H1 (cell line): ENCODE data around the gene FGF14. TPM values are rescaled to one million over a fixed set of nuclear protein-coding genes. Genes with fewer than 3 reads are reported as not detected.

ENCODE experiments used
- CTCF ChIA-PET: fragments of 300-600 bp; sonication (Branson Sonifier 250); formaldehyde crosslinking; loops from one replicate; lab custom pipeline; 2021; ENCODE audit not compliant: partially characterized antibody; lab: Charles Lee
- POLR2A ChIA-PET: fragments of 300-600 bp; sonication (Branson Sonifier 250); formaldehyde crosslinking; loops from one replicate; lab custom pipeline; 2021; ENCODE audit warnings: inconsistent platforms; ENCODE audit not compliant: partially characterized antibody; lab: Charles Lee
- DNase-seq, 2 experiments: peaks; one replicate each; pipeline versions ENCODE4 v3.0.0 to v3.0.0-alpha.2; 2010 to 2022; ENCODE audit warnings: low spot score in 2 of 2, low read depth in 1 of 2, mixed read lengths in 1 of 2
- FAIRE-seq: peaks from 2 replicates; lab custom pipeline; 2011; peaks lifted over from hg19 to GRCh38; lab: Jason Lieb, UNC
- H2AFZ ChIP-seq: 2 replicates; pipeline ENCODE4 v1.8.1; 2012; ENCODE audit warnings: low read length, inconsistent platforms
- H2AK5ac ChIP-seq: 2 replicates; pipeline ENCODE4 v1.6.1; 2013; ENCODE audit warnings: low read depth, low read length
- H2BK120ac ChIP-seq: replicated peaks from 2 replicates; pipeline ENCODE3; 2013; ENCODE audit warnings: low read depth, low read length, inconsistent platforms
- H2BK12ac ChIP-seq: 2 replicates; pipeline ENCODE4 v1.6.1; 2013; ENCODE audit warnings: low read depth, low read length
- H2BK15ac ChIP-seq: 2 replicates; pipeline ENCODE4 v1.6.1; 2013; ENCODE audit warnings: low read length
- H2BK20ac ChIP-seq: 2 replicates; pipeline ENCODE4 v1.6.1; 2013; ENCODE audit warnings: low read length
- H2BK5ac ChIP-seq: 2 replicates; pipeline ENCODE4 v1.6.1; 2013; ENCODE audit warnings: low read depth, low read length
- H3K14ac ChIP-seq: 2 replicates; pipeline ENCODE4 v1.6.1; 2013; ENCODE audit warnings: inconsistent platforms; ENCODE audit not compliant: insufficient read length
- H3K18ac ChIP-seq: 2 replicates; pipeline ENCODE4 v1.6.1; 2013; ENCODE audit warnings: low read length; ENCODE audit errors: extremely low read depth
- H3K23ac ChIP-seq: 2 replicates; pipeline ENCODE4 v1.6.1; 2013; ENCODE audit warnings: inconsistent platforms; ENCODE audit not compliant: insufficient read length
- H3K23me2 ChIP-seq: 2 replicates; pipeline ENCODE4 v1.6.1; 2013; ENCODE audit warnings: low read depth, low read length
- H3K27ac ChIP-seq: 2 replicates; pipeline ENCODE4 v1.6.1; 2011; ENCODE audit warnings: low read depth, low read length, inconsistent platforms
- H3K27me3 ChIP-seq, 4 experiments: replicated peaks in 1 of 4; 1 replicate in 1 of 4; 2 replicates in 3 of 4; pipeline versions ENCODE4 v1.6.1 to v1.8.1; 2011 to 2013; ENCODE audit warnings: low read length in 3 of 4, mild to moderate bottlenecking in 3 of 4, inconsistent platforms in 2 of 4, mixed read lengths in 2 of 4, moderate library complexity in 1 of 4; ENCODE audit not compliant: control insufficient read depth in 3 of 4, insufficient read depth in 3 of 4; ENCODE audit errors: extremely low read depth in 1 of 4
- H3K36me3 ChIP-seq, 4 experiments: 2 replicates each; pipeline versions ENCODE4 v1.6.1 to v1.8.1; 2011 to 2013; ENCODE audit warnings: mild to moderate bottlenecking in 4 of 4, low read length in 3 of 4, moderate library complexity in 2 of 4, control low read depth in 1 of 4, inconsistent platforms in 1 of 4; ENCODE audit not compliant: insufficient read depth in 4 of 4, control insufficient read depth in 2 of 4
- H3K4ac ChIP-seq: replicated peaks from 2 replicates; pipeline ENCODE3; 2013; ENCODE audit warnings: low read length, low read depth, mixed read lengths, inconsistent platforms; ENCODE audit not compliant: insufficient read length
- H3K4me1 ChIP-seq, 4 experiments: replicated peaks in 1 of 4; 1 replicate in 1 of 4; 2 replicates in 3 of 4; pipeline versions ENCODE4 v1.6.1 to v1.8.1; 2011 to 2013; ENCODE audit warnings: low read length in 3 of 4, inconsistent platforms in 2 of 4, mixed read lengths in 1 of 4; ENCODE audit not compliant: insufficient read depth in 4 of 4, control insufficient read depth in 3 of 4
- H3K4me2 ChIP-seq, 2 experiments: 2 replicates each; pipeline versions ENCODE4 v1.6.1 to v1.8.1; 2011 to 2013; ENCODE audit warnings: low read depth in 2 of 2, low read length in 2 of 2, control low read depth in 1 of 2, inconsistent platforms in 1 of 2, mild to moderate bottlenecking in 1 of 2; ENCODE audit not compliant: insufficient read depth in 1 of 2
- H3K4me3 ChIP-seq, 4 experiments: fragments of 200-600, 300-600 bp in 1 of 4; sonication (generic), shearing (Covaris generic), sonication (Bioruptor Twin) in 1 of 4; 2 replicates each; pipeline versions ENCODE4 v1.5.1 to v1.8.1; 2011 to 2016; ENCODE audit warnings: low read length in 4 of 4, low read depth in 3 of 4, control low read depth in 2 of 4, inconsistent platforms in 2 of 4, mild to moderate bottlenecking in 2 of 4, mixed read lengths in 1 of 4, moderate library complexity in 1 of 4; ENCODE audit not compliant: insufficient read depth in 2 of 4; ENCODE audit errors: extremely low read depth in 1 of 4
- H3K56ac ChIP-seq: replicated peaks from 2 replicates; pipeline ENCODE3; 2013; ENCODE audit warnings: low read depth, mild to moderate bottlenecking, mixed read lengths, low read length, inconsistent platforms; ENCODE audit not compliant: insufficient read length
- H3K79me1 ChIP-seq: 2 replicates; pipeline ENCODE4 v1.6.1; 2013; ENCODE audit warnings: low read depth, low read length, control low read depth
- H3K79me2 ChIP-seq, 2 experiments: 2 replicates each; pipeline versions ENCODE4 v1.6.1 to v1.8.1; 2012 to 2013; ENCODE audit warnings: low read length in 2 of 2, mild to moderate bottlenecking in 2 of 2, inconsistent platforms in 1 of 2; ENCODE audit not compliant: insufficient read depth in 2 of 2, control insufficient read depth in 1 of 2
- H3K9ac ChIP-seq, 4 experiments: replicated peaks in 1 of 4; 1 replicate in 1 of 4; 2 replicates in 3 of 4; pipeline versions ENCODE4 v1.6.1 to v1.8.1; 2011 to 2013; ENCODE audit warnings: low read depth in 3 of 4, low read length in 3 of 4, control low read depth in 2 of 4, mild to moderate bottlenecking in 2 of 4, moderate library complexity in 2 of 4, inconsistent platforms in 1 of 4; ENCODE audit errors: extremely low read depth in 1 of 4
- H3K9me3 ChIP-seq, 2 experiments: 2 replicates each; pipeline versions ENCODE4 v1.6.1 to v1.8.1; 2012 to 2013; ENCODE audit warnings: mild to moderate bottlenecking in 2 of 2, moderate library complexity in 2 of 2, control low read depth in 1 of 2, inconsistent platforms in 1 of 2, low read depth in 1 of 2, low read length in 1 of 2, mixed read lengths in 1 of 2; ENCODE audit not compliant: insufficient read depth in 2 of 2
- H4K20me1 ChIP-seq, 2 experiments: replicated peaks in 1 of 2; 2 replicates each; pipeline versions ENCODE3 to v1.8.1; 2011 to 2013; ENCODE audit warnings: inconsistent platforms in 2 of 2, low read length in 2 of 2, mild to moderate bottlenecking in 1 of 2; ENCODE audit not compliant: insufficient read depth in 2 of 2, control insufficient read depth in 1 of 2
- H4K5ac ChIP-seq: 2 replicates; pipeline ENCODE4 v1.6.1; 2013; ENCODE audit warnings: low read length, low read depth, mixed read lengths, inconsistent platforms; ENCODE audit not compliant: insufficient read length
- H4K8ac ChIP-seq: 2 replicates; pipeline ENCODE4 v1.8.0; 2013; ENCODE audit warnings: mild to moderate bottlenecking, moderate library complexity, low read length, inconsistent platforms; ENCODE audit not compliant: insufficient read depth; ENCODE audit errors: extremely low read depth
- H4K91ac ChIP-seq: replicated peaks from 2 replicates; pipeline ENCODE3; 2013; ENCODE audit warnings: low read length, mixed read lengths, inconsistent platforms; ENCODE audit not compliant: insufficient read length
- BACH1 ChIP-seq: IDR thresholded peaks from 2 replicates; pipeline ENCODE4 v1.6.1; 2012; ENCODE audit warnings: low read length, improper control_type of control experiment
- BCL11A ChIP-seq, 2 experiments: IDR thresholded peaks; one replicate each; pipeline ENCODE4 v1.6.1; 2011; ENCODE audit warnings: low read depth in 2 of 2, low read length in 2 of 2, mild to moderate bottlenecking in 2 of 2
- CBX8 ChIP-seq: fragments of 300-800, 300-1000 bp; sonication (generic); IDR thresholded peaks from 2 replicates; pipeline ENCODE4 v1.7.1; 2016; ENCODE audit warnings: low read depth, low read length, borderline replicate concordance
- CHD2 ChIP-seq: IDR thresholded peaks from 2 replicates; pipeline ENCODE4 v1.6.1; 2012; ENCODE audit warnings: low read length, improper control_type of control experiment
- GABPA ChIP-seq: IDR thresholded peaks from 2 replicates; pipeline ENCODE4 v1.6.1; 2011; ENCODE audit warnings: mild to moderate bottlenecking, low read length, moderate library complexity, borderline replicate concordance; ENCODE audit not compliant: insufficient read depth
- HDAC6 ChIP-seq: IDR thresholded peaks from one replicate; pipeline ENCODE4 v1.7.1; 2012; ENCODE audit warnings: low read depth, mild to moderate bottlenecking, inconsistent platforms, low read length, moderate library complexity
- KDM1A ChIP-seq: fragments of 200-600, 300-600 bp; sonication (generic); IDR thresholded peaks from 2 replicates; pipeline ENCODE4 v1.7.1; 2016; ENCODE audit warnings: mild to moderate bottlenecking, low read length, borderline replicate concordance
- NANOG ChIP-seq: IDR thresholded peaks from 2 replicates; pipeline ENCODE4 v1.6.1; 2011; ENCODE audit warnings: low read length, low read depth, mild to moderate bottlenecking, inconsistent platforms; ENCODE audit not compliant: insufficient read depth, poor library complexity, severe bottlenecking
- POLR2AphosphoS5 ChIP-seq: IDR thresholded peaks from 2 replicates; pipeline ENCODE4 v1.6.1; 2011; ENCODE audit warnings: low read depth, low read length
- RAD21 ChIP-seq, 2 experiments: IDR thresholded peaks in 1 of 2; conservative IDR thresholded peaks in 1 of 2; 2 replicates each; pipeline ENCODE4 v1.6.1; 2011; ENCODE audit warnings: low read depth in 2 of 2, low read length in 2 of 2, improper control_type of control experiment in 1 of 2, inconsistent platforms in 1 of 2, mild to moderate bottlenecking in 1 of 2, moderate library complexity in 1 of 2
- SIX5 ChIP-seq: IDR thresholded peaks from 2 replicates; pipeline ENCODE4 v1.6.1; 2011; ENCODE audit warnings: mild to moderate bottlenecking, low read depth, low read length
- SP4 ChIP-seq: IDR thresholded peaks from 2 replicates; pipeline ENCODE4 v1.6.1; 2012; ENCODE audit warnings: low read length, inconsistent platforms
- SRF ChIP-seq: IDR thresholded peaks from 2 replicates; pipeline ENCODE4 v1.6.1; 2011; ENCODE audit warnings: mild to moderate bottlenecking, low read depth, low read length, moderate library complexity
- TBP ChIP-seq: IDR thresholded peaks from 2 replicates; pipeline ENCODE4 v1.6.1; 2011; ENCODE audit warnings: low read depth, low read length, improper control_type of control experiment
- TCF12 ChIP-seq: IDR thresholded peaks from 2 replicates; pipeline ENCODE4 v1.6.1; 2011; ENCODE audit warnings: low read depth, mild to moderate bottlenecking, low read length
- TEAD4 ChIP-seq: IDR thresholded peaks from 2 replicates; pipeline ENCODE4 v1.6.1; 2012; ENCODE audit warnings: low read depth, low read length, inconsistent platforms, mixed read lengths
- WGBS, 2 experiments: shearing (Covaris generic) in 1 of 2; methylation state at CpG; one replicate each; pipeline versions ENCODE4 v1.1.6 to v1.1.7; 2013 to 2015; ENCODE audit warnings: low lambda C conversion rate in 2 of 2, mixed read lengths in 2 of 2, inconsistent platforms in 1 of 2, low coverage in 1 of 2, missing lambda C conversion rate in 1 of 2; ENCODE audit not compliant: insufficient replicate concordance in 2 of 2, insufficient coverage in 1 of 2, insufficient read length in 1 of 2; ENCODE audit errors: extremely low coverage in 1 of 2, missing lambda C conversion rate in 1 of 2; 5-methylcytosine and 5-hydroxymethylcytosine counted together
- polyA plus RNA-seq, 7 experiments: library from polyadenylated mRNA; depleted of rRNA in 3 of 7; stranded (reverse) in 5 of 7; unstranded in 2 of 7; fragments of >200 nt in 5 of 7; fragments of 200-250 nt in 2 of 7; gene quantifications; 1 replicate in 5 of 7; 2 replicates in 1 of 7; 4 replicates in 1 of 7; pipeline versions ENCODE4 v1.2.1 to v1.2.3, GENCODE V29; 2011 to 2013; ENCODE audit warnings: missing spikeins in 2 of 7, mixed read lengths in 2 of 7
- total RNA-seq: library from RNA; stranded (reverse); fragmentation: NEBNext Ultra II Directional; extraction: Animal tissue kit (Norgen Biotek cat#: 25700); gene quantifications from 2 replicates; pipeline ENCODE4 v1.2.1, GENCODE V29; 2021

Gene FGF14
- total and polyA plus RNA-seq, 2 of the 8 experiments (the other 6 are each of a cell fraction or from before 2014, with no cell fraction given) = 0.05 to 0.58 TPM

DNA sequence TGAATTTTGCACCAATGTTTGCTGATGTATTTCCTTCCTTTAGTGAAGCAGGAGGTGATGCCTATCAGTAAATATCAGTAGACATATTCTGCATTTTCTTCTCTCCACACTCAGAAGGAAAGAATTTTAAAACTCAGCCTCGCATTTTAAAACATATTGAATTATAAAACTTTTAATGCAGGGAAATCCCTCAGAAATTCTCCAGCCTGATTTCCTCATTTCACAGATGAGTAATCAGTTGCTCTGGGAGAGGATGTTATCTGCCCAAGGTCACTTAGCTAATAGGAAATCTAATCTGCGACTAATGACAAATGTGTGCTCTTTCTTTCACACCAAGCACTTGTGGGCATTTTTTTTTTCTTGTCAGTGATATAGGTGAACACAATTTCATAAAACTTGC lies 628.8 kb downstream of the FGF14 start:
- no peak overlapping the region for H2BK120ac ChIP-seq
- no peak overlapping the region for H2BK15ac ChIP-seq
- no peak overlapping the region for H3K18ac ChIP-seq
- 93% methylated on average over 2 of the region's 2 CpGs; no CpG with 5 or more reads in 1 of the 2 experiments for WGBS, 2 experiments
- no peak overlapping the region for H3K4ac ChIP-seq
- ChIA-PET POLR2A (interaction anchor here (0.6 kb wide), 1 partner anchor 710 kb away, joined by 3 read pairs; no protein-coding TSS in a partner anchor), CTCF (interaction anchor here (0.8 to 1.1 kb wide), 2 partner anchors 13 to 617 kb away, joined by 3 to 5 read pairs; no protein-coding TSS in a partner anchor)
- H3K36me3 ChIP-seq = no peaks in the 10 kb centered on the region
- H2AFZ ChIP-seq = no peak overlapping the region
- no peak overlapping the region for H4K91ac ChIP-seq
- H3K56ac ChIP-seq = no peak overlapping the region
- no peak overlapping the region for H3K9ac ChIP-seq
- no peak overlapping the region for H3K23ac ChIP-seq
- DNase-seq (no peak), FAIRE-seq (no peak)
- no peak overlapping the region for H4K8ac ChIP-seq
- H3K79me2 ChIP-seq = no peaks in the 10 kb centered on the region
- no peak overlapping the region for H3K4me2 ChIP-seq
- H3K79me1 ChIP-seq = no peaks in the 10 kb centered on the region
- no peak overlapping the region for H2BK20ac ChIP-seq
- H4K5ac ChIP-seq = no peak overlapping the region
- no peak overlapping the region for H2BK12ac ChIP-seq
- H3K9me3 ChIP-seq = no peaks in the 10 kb centered on the region
- H4K20me1 ChIP-seq = no peaks in the 10 kb centered on the region
- no peak overlapping the region for H2AK5ac ChIP-seq
- H3K14ac ChIP-seq = no peak overlapping the region
- no peak overlapping the region for H3K27ac ChIP-seq
- no peaks in the 10 kb centered on the region for H3K27me3 ChIP-seq
- no peak overlapping the region for H3K4me3 ChIP-seq
- H2BK5ac ChIP-seq = no peak overlapping the region
- H3K23me2 ChIP-seq = no peaks in the 10 kb centered on the region
- H3K4me1 ChIP-seq = no peaks in the 10 kb centered on the region
- TF ChIP-seq BACH1 (no peak), TCF12 (no peak), SIX5 (no peak), HDAC6 (no peak), SP4 (no peak), RAD21 (IDR thresholded peaks at IDR 0.05 in 1 of 2, conservative IDR thresholded peaks at IDR 0.05 in 1 of 2; ENCODE audit: low read depth in 2 of 2, low read length in 2 of 2) (no peak), NANOG (no peak), CBX8 (no peak), TBP (no peak), GABPA (no peak), POLR2AphosphoS5 (no peak), KDM1A (no peak), TEAD4 (no peak), SRF (no peak), BCL11A (IDR thresholded peaks at IDR 0.05; ENCODE audit: low read depth in 2 of 2, low read length in 2 of 2) (no peak), CHD2 (no peak)
